ENCODE data around the gene EFNA2. TPM values are rescaled to one million over a fixed set of nuclear protein-coding genes. Genes with fewer than 3 reads are reported as not detected.
"Not testable (repeated sequence)": the region's sequence is repeated elsewhere in the genome, so short reads cannot be mapped to it uniquely, and the experiment has no call there.

The EFNA2 gene
- total and polyA plus RNA-seq, 2 of the 4 experiments (the other 2 are of a cell fraction), result not detected

- dilution Hi-C loops (cut with HindIII; ENCODE audit: low sequenced_read_pairs, unreplicated experiment), result not testable (repeated sequence)
Measured at GRCh38 chr19:1332208-1332607, 46.5 kb downstream of the EFNA2 start.

More at GRCh38 chr19:1332208-1332607, 46.5 kb downstream of the EFNA2 start:
- H3K27ac ChIP-seq (ENCODE audit: insufficient read depth, low read length); H4K5ac ChIP-seq (ENCODE audit: low read depth, low read length); H3K18ac ChIP-seq (ENCODE audit: low read depth, low read length); H2BK120ac ChIP-seq (ENCODE audit: low read depth, low read length); H4K8ac ChIP-seq (ENCODE audit: low read depth in 2 of 2, low read length in 2 of 2); H3K27me3 ChIP-seq (ENCODE audit: control insufficient read depth, insufficient read depth, low read length); H3K9me3 ChIP-seq (ENCODE audit: control insufficient read depth, insufficient read depth, low read length); DNase-seq; BruUV-seq (replicated peaks); H2AK5ac ChIP-seq (ENCODE audit: low read depth, low read length); ATAC-seq (ENCODE audit: low read depth); H2AK9ac ChIP-seq (replicated peaks; ENCODE audit: low read depth, low read length, poor library complexity); H2BK20ac ChIP-seq (ENCODE audit: low read depth, low read length); H3K4me3 ChIP-seq (ENCODE audit: insufficient read depth, low read depth, low read length); H3K23ac ChIP-seq (ENCODE audit: low read depth, low read length); H3K4me2 ChIP-seq (ENCODE audit: low read depth, low read length); H4K20me1 ChIP-seq (ENCODE audit: insufficient read depth, low read length); H3K4me1 ChIP-seq (ENCODE audit: control insufficient read depth, insufficient read depth, low read length); CTCF ChIA-PET; H3K36me3 ChIP-seq (ENCODE audit: control insufficient read depth, insufficient read depth, low read length); intact Hi-C loops (cut with micrococcal nuclease); H3K9me1 ChIP-seq (ENCODE audit: insufficient read depth, low read length); H3K14ac ChIP-seq (replicated peaks; ENCODE audit: low read depth, low read length); H3K56ac ChIP-seq (ENCODE audit: extremely low read depth, insufficient read depth, low read length); H4K91ac ChIP-seq (ENCODE audit: insufficient read depth, low read depth, low read length); in situ Hi-C loops (cut with MboI; ENCODE audit: low sequenced_read_pairs); H2BK15ac ChIP-seq (ENCODE audit: low read depth, low read length); H3K4ac ChIP-seq (ENCODE audit: low read depth, low read length); H2AFZ ChIP-seq (replicated peaks; ENCODE audit: low read length, poor library complexity); H2BK5ac ChIP-seq (ENCODE audit: low read depth, low read length, poor library complexity, severe bottlenecking); POLR2A ChIA-PET (ENCODE audit: unreplicated experiment); H3K79me1 ChIP-seq (ENCODE audit: low read depth in 1 of 2, low read length in 2 of 2); H3K9ac ChIP-seq (ENCODE audit: low read depth, low read length): not testable (repeated sequence)
- 100% methylated on average over 1 of the region's 8 CpGs; no CpG with 5 or more reads in 1 of the 2 experiments for WGBS, 2 experiments (ENCODE audit: extremely low coverage in 2 of 2, insufficient read length in 1 of 2)

Measured in IMR-90 (cell line).